A549 treated with dexamethasone at 1 μM for 4 hours (cell line): ENCODE data around the gene MIB1. TPM values are rescaled to one million over a fixed set of nuclear protein-coding genes. Genes with fewer than 3 reads are reported as not detected.

Experiments
- total RNA-seq: library from RNA; stranded (reverse); fragments of 200-300 nt; extraction: Qiagen RNA extraction; gene quantifications from 5 replicates; pipeline ENCODE4 v1.2.3, GENCODE V29; 2022

The MIB1 gene
- total RNA-seq, result 5.2 to 11.9 TPM (median 10.0 TPM) in 5 replicates

DNA sequence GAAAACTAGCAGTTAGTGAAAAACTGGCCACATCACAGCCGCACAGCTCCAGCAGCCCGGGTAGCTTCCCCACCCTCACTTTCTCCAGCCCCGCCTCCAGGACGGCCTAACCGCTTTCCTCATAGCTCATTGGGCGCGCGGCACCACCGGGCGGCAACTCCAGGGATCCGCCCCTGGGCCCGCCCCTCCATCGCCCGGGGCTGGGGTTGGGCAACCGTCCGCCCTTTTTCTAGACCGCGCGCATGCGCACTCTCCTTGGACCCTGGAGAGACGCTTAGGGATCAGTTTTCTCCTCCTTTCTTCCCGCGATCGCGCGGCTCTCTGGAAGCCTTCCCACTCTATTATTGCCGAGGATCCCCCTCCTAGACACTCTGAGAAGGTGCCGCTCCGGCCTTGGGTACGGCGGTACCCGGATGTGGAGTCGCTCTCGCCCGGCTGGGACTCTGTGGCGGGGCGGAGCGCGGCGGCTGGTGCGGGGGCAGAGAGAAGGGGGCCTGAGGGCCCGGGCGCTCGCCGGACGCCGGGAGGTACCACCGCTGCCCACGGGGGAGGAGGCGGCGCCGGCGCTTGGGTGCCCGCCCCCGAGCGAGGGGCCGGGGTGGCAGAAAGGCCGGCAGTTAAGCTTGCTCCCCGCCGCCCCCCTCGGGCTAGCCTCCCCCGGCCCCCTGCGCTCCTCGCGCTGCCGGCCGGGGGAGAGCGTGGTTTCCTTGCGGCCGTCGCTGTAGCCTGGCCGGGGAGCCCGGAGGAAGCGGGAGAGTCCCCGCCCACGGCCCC, at the start of gene MIB1:
Gene MIB1 (plus strand): TSS at position 255 of the 774 bp plus-strand sequence. CDS start 792 bp downstream, outside the sequence.

DNA sequence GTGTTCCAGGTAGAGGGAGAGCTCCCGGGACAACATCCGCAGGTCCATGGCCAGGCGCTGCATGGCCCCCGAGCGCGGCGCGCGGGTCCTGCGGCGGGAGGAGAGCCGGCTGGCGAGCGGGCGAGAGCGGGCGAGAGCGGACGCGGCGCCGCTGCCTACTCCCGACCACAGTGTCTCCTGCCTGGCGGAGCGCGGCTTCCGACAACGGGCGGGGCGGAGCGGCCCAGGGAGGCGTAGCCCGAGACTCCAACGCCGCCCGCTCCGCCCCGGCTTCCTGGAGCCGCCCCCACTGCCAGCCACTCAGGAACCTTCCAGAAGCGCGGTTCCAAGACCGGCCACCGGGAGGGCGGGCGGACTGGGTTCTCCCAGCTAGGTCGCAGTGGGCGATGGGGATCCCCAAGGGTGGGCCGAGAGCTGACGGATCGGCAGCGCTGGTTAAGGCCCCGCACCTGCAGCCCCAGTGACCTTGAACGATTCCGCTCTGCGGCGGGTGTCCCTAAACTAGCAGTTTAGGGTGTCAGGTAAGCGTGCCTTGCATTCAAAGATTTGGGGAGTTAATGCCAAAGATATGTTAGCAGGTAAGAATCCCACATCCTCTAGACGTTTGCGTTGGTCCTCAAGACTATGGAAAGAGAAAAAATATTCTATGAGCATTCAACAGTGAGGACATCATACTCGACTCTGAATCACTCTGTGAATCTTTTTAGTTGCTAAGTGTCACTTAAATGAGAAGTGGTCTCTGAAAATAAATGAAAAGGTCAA, 35.8 kb upstream of the MIB1 start, which contains the start of gene ABHD3:
Gene ABHD3 (minus strand): TSS at position 172 of the 762 bp plus-strand sequence. CDS start 109 bp downstream, at position 63.

Other genes starting within 250 kb of the MIB1 start
- gene ESCO1, start 140.1 kb upstream of the MIB1 start, total RNA-seq, result 8.7 to 11.6 TPM (median 9.4 TPM) in 5 replicates
- gene SNRPD1, start 128.5 kb upstream of the MIB1 start, total RNA-seq, result 155 to 215 TPM (median 164 TPM) in 5 replicates
- gene ABHD3, start 36.0 kb upstream of the MIB1 start, total RNA-seq, result 15.9 to 19.3 TPM (median 18.1 TPM) in 5 replicates